H1 (cell line): ENCODE data around the gene ZNF70. TPM values are rescaled to one million over a fixed set of nuclear protein-coding genes. Genes with fewer than 3 reads are reported as not detected.

Source experiments
- CHD2 ChIP-seq: IDR thresholded peaks from 2 replicates; pipeline ENCODE4 v1.6.1; 2012; ENCODE audit warnings: low read length, improper control_type of control experiment
- CHD7 ChIP-seq: fragments of 300-600 bp; sonication (generic); IDR thresholded peaks from 2 replicates; pipeline ENCODE4 v1.7.1; 2012; ENCODE audit warnings: low read length, moderate library complexity, mild to moderate bottlenecking, inconsistent platforms; ENCODE audit not compliant: insufficient replicate concordance
- GABPA ChIP-seq: IDR thresholded peaks from 2 replicates; pipeline ENCODE4 v1.6.1; 2011; ENCODE audit warnings: mild to moderate bottlenecking, low read length, moderate library complexity, borderline replicate concordance; ENCODE audit not compliant: insufficient read depth
- polyA plus RNA-seq, 7 experiments: library from polyadenylated mRNA; depleted of rRNA in 3 of 7; stranded (reverse) in 5 of 7; unstranded in 2 of 7; fragments of >200 nt in 5 of 7; fragments of 200-250 nt in 2 of 7; gene quantifications; 1 replicate in 5 of 7; 2 replicates in 1 of 7; 4 replicates in 1 of 7; pipeline versions ENCODE4 v1.2.1 to v1.2.3, GENCODE V29; 2011 to 2013; ENCODE audit warnings: missing spikeins in 2 of 7, mixed read lengths in 2 of 7
- total RNA-seq: library from RNA; stranded (reverse); fragmentation: NEBNext Ultra II Directional; extraction: Animal tissue kit (Norgen Biotek cat#: 25700); gene quantifications from 2 replicates; pipeline ENCODE4 v1.2.1, GENCODE V29; 2021
- TF ChIP-seq, protein P1 (sequence below): IDR thresholded peaks from 2 replicates; pipeline ENCODE4 v1.6.1; 2012; ENCODE audit warnings: low read length, inconsistent platforms

The ZNF70 gene
- total and polyA plus RNA-seq, 2 of the 8 experiments (the other 6 are each of a cell fraction or from before 2014, with no cell fraction given): 1.1 to 2.6 TPM

DNA sequence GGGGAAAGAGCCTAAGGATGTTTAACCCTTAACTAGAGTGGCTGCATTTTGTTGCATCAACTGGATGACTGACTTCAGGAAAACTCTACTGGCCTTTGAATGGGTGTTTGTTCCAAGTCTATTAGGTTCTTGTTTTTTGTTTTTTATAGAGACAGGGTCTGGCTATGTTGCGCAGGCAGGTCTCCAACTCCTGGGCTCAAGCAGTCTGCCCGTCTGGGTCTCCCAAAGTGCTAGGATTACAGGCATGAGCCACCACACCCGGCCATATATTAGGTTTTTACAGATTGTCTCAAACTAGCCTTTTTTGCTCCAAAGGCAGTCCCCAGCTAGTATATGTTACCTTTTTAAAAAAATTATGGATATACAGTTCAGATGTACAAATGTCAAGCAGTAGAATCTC, 37.0 kb upstream of the ZNF70 start (continued):
- no peak for TF ChIP-seq CHD7
- no peak for TF ChIP-seq GABPA
- TF ChIP-seq, protein P1, sequence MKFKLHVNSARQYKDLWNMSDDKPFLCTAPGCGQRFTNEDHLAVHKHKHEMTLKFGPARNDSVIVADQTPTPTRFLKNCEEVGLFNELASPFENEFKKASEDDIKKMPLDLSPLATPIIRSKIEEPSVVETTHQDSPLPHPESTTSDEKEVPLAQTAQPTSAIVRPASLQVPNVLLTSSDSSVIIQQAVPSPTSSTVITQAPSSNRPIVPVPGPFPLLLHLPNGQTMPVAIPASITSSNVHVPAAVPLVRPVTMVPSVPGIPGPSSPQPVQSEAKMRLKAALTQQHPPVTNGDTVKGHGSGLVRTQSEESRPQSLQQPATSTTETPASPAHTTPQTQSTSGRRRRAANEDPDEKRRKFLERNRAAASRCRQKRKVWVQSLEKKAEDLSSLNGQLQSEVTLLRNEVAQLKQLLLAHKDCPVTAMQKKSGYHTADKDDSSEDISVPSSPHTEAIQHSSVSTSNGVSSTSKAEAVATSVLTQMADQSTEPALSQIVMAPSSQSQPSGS: no peak
- no peak for TF ChIP-seq CHD2
- TF ChIP-seq, all 59 proteins: peak for 0
